ENCODE results near the gene MAN1A1.

The MAN1A1 gene

GRCh38 chr6:119234457-119234856 is 115.1 kb downstream of the MAN1A1 start:
- DNase-seq (ENCODE audit: low read depth in 2 of 2): no peak

- DNase-seq (ENCODE audit: low read depth in 2 of 2): no peak
Measured at GRCh38 chr6:119233312-119233984, 116.1 kb downstream of the MAN1A1 start.

GRCh38 chr6:119231394-119231793 is 118.2 kb downstream of the MAN1A1 start:
- no peak for DNase-seq (ENCODE audit: low read depth in 2 of 2)

- no peak for DNase-seq (ENCODE audit: low read depth in 2 of 2)
Measured at GRCh38 chr6:119230160-119230559, 119.4 kb downstream of the MAN1A1 start.

- no peak for DNase-seq (ENCODE audit: low read depth in 2 of 2)
Measured at GRCh38 chr6:119227377-119227776, 122.2 kb downstream of the MAN1A1 start.

- DNase-seq (ENCODE audit: low read depth in 2 of 2): no peak
Measured at GRCh38 chr6:119226089-119226488, 123.5 kb downstream of the MAN1A1 start.

- DNase-seq (ENCODE audit: low read depth in 2 of 2): no peak
Measured at GRCh38 chr6:119224095-119224701, 125.4 kb downstream of the MAN1A1 start.

- DNase-seq (ENCODE audit: low read depth in 2 of 2): no peak
Measured at GRCh38 chr6:119220452-119220851, 129.1 kb downstream of the MAN1A1 start.

GRCh38 chr6:119218548-119218947 is 131.0 kb downstream of the MAN1A1 start:
- DNase-seq (ENCODE audit: low read depth in 2 of 2): no peak

GRCh38 chr6:119215885-119216590 is 133.5 kb downstream of the MAN1A1 start:
- no peak for DNase-seq (ENCODE audit: low read depth in 2 of 2)

- no peak for DNase-seq (ENCODE audit: low read depth in 2 of 2)
Measured at GRCh38 chr6:119215309-119215708, 134.3 kb downstream of the MAN1A1 start.

GRCh38 chr6:119210596-119210995 is 139.0 kb downstream of the MAN1A1 start:
- DNase-seq (ENCODE audit: low read depth in 2 of 2): no peak

- DNase-seq (ENCODE audit: low read depth in 2 of 2): no peak
Measured at GRCh38 chr6:119209452-119210205, 139.9 kb downstream of the MAN1A1 start.

- DNase-seq (ENCODE audit: low read depth in 2 of 2): no peak
Measured at GRCh38 chr6:119207971-119208725, 141.4 kb downstream of the MAN1A1 start.

GRCh38 chr6:119207327-119207726 is 142.2 kb downstream of the MAN1A1 start:
- no peak for DNase-seq (ENCODE audit: low read depth in 2 of 2)

GRCh38 chr6:119205911-119206618 is 143.5 kb downstream of the MAN1A1 start:
- no peak for DNase-seq (ENCODE audit: low read depth in 2 of 2)

- no peak for DNase-seq (ENCODE audit: low read depth in 2 of 2)
Measured at GRCh38 chr6:119204719-119205118, 144.8 kb downstream of the MAN1A1 start.

GRCh38 chr6:119201480-119201879 is 148.1 kb downstream of the MAN1A1 start:
- DNase-seq (ENCODE audit: low read depth in 2 of 2): no peak

GRCh38 chr6:119200512-119201175 is 148.9 kb downstream of the MAN1A1 start:
- DNase-seq (ENCODE audit: low read depth in 2 of 2): no peak

- DNase-seq (ENCODE audit: low read depth in 2 of 2): no peak
Measured at GRCh38 chr6:119197271-119197670, 152.3 kb downstream of the MAN1A1 start.
